Left lung (tissue), 10 donors: ENCODE results near the gene SYTL3. TPM values are rescaled to one million over a fixed set of nuclear protein-coding genes. Genes with fewer than 3 reads are reported as not detected.
A peak's percentile ranks its signal among the peaks of the same experiment; 100 is the strongest.

ENCODE experiments used
- ATAC-seq: fragments of 200-7000 bp; cut with Tn5 transposase; one replicate; pipeline ENCODE4 v1.9.1; 2020; ENCODE audit warnings: moderate library complexity
- DNase-seq, 4 donors: peaks; one replicate each; pipeline ENCODE4 v3.0.0-alpha.2; 2013 to 2020
- H3K27ac ChIP-seq, 2 donors: fragments of 200-600 bp; sonication (generic) in 1 of 2; one replicate each; pipeline versions ENCODE4 v1.5.0 to v1.8.0; 2020 to 2021
- H3K27me3 ChIP-seq, 2 donors: fragments of 200-600 bp; sonication (generic) in 1 of 2; one replicate each; pipeline versions ENCODE4 v1.5.0 to v1.8.0; 2020 to 2021
- H3K36me3 ChIP-seq, 2 donors: fragments of 200-600 bp; sonication (generic) in 1 of 2; one replicate each; pipeline versions ENCODE4 v1.5.0 to v1.8.0; 2020 to 2021
- H3K4me1 ChIP-seq, 2 donors: fragments of 200-600 bp; one replicate each; pipeline ENCODE4 v1.8.0; 2021
- H3K4me3 ChIP-seq, 2 donors: fragments of 200-600 bp; sonication (generic) in 1 of 2; one replicate each; pipeline versions ENCODE4 v1.5.0 to v1.8.0; 2020 to 2021; ENCODE audit warnings: mild to moderate bottlenecking in 1 of 2
- H3K9me3 ChIP-seq, 2 donors: fragments of 200-600 bp; sonication (generic) in 1 of 2; one replicate each; pipeline versions ENCODE4 v1.5.0 to v1.8.0; 2020 to 2021
- CTCF ChIP-seq, 2 donors: fragments of 200-600 bp; sonication (generic) in 1 of 2; IDR thresholded peaks; one replicate each; pipeline versions ENCODE4 v1.5.0 to v1.8.0; 2021; ENCODE audit warnings: antibody characterized with exemption in 2 of 2
- intact Hi-C, 2 donors: fragments of 100-400 bp; cut with DNase I; formaldehyde crosslinking; loops; one replicate each; pipeline versions ENCODE4 v1.11.2 to v1.14.2; 2022
- microRNA-seq, 2 donors: library from miRNA; unstranded; fragments of <30 nt; microRNA quantifications; one replicate each; pipeline ENCODE4, GENCODE V29; 2019
- polyA plus RNA-seq, 6 donors: library from polyadenylated mRNA; unstranded; fragments of 120-200 nt; gene quantifications; one replicate each; pipeline ENCODE4 v1.2.1, GENCODE V29; 2013; ENCODE audit not compliant: insufficient read length in 6 of 6
- total RNA-seq, 2 donors: library from RNA; stranded (reverse); fragmentation: NEBNext Ultra II Directional; extraction: Animal tissue kit (Norgen Biotek cat#: 25700); gene quantifications; one replicate each; pipeline ENCODE4 v1.2.1, GENCODE V29; 2021
- donor health status: DM: no; HTN: yes; CAD: no.
- donor health status: DM: no; HTN: no; CAD: no.

SYTL3 gene
- total and polyA plus RNA-seq, 8 donors = 6.5 to 10.3 (median 8.3) TPM

- Histone ChIP-seq H3K27me3 (no peaks in the 10 kb centered on the region), H3K9me3 (no peaks in the 10 kb centered on the region), H3K36me3 (peaks cover 0 to 24% of the 10 kb centered on the region in 2 donors), H3K27ac (no peak overlapping the region), H3K4me3 (no peak overlapping the region), H3K4me1 (peaks cover 41 to 93% of the 10 kb centered on the region in 2 donors)
- DNase-seq = no peak
- no peak for ATAC-seq
- intact Hi-C loops = no loop called here
- TF ChIP-seq CTCF (IDR thresholded peaks at IDR 0.05) = no peak
Observed at GRCh38 chr6:158812611-158813010, 162.8 kb downstream of the SYTL3 start.

GRCh38 chr6:158813032-158813431, 163.2 kb downstream of the SYTL3 start:
- ATAC-seq (no peak), DNase-seq (no peak)
- Histone ChIP-seq H3K36me3 (peaks cover 0 to 20% of the 10 kb centered on the region in 2 donors), H3K9me3 (no peaks in the 10 kb centered on the region), H3K27me3 (no peaks in the 10 kb centered on the region), H3K4me3 (peak overlapping the region in 1 of 2 donors; percentile 86), H3K27ac (no peak overlapping the region), H3K4me1 (peaks cover 41 to 93% of the 10 kb centered on the region in 2 donors)
- intact Hi-C loops = no loop called here
- TF ChIP-seq CTCF (IDR thresholded peaks at IDR 0.05) = no peak

Small RNAs within 50 kb of the gene (microRNA-seq; reads per million reads assigned to microRNA genes)
- 0 to 0.41 reads per million in 2 donors for gene MIR3918
- 0 reads per million in 2 donors for gene MIR7161

Other genes with a start within 250 kb of the SYTL3 start
- gene TMEM181, start 90.0 kb upstream of the SYTL3 start, total RNA-seq = 10 to 100 TPM; 31.8 to 33.3 TPM
- gene TMEM181, start 90.0 kb upstream of the SYTL3 start, polyA plus RNA-seq = 10 to 100 TPM; 29.9 to 37.0 (median 31.1) TPM
- 100 to 1,000 TPM; 147 to 163 TPM for gene DYNLT1, start 5.3 kb upstream of the SYTL3 start, total RNA-seq
- gene DYNLT1, start 5.3 kb upstream of the SYTL3 start, polyA plus RNA-seq = 100 to 1,000 TPM; 116 to 163 (median 135) TPM
- 100 to 1,000 TPM; 315 to 328 TPM for gene EZR, start 169.3 kb downstream of the SYTL3 start, total RNA-seq
- gene EZR, start 169.3 kb downstream of the SYTL3 start, polyA plus RNA-seq = 100 to 1,000 TPM; 140 to 168 (median 154) TPM